Fibroblast of skin of abdomen (primary cell): ENCODE data around the gene TBX10. TPM values are rescaled to one million over a fixed set of nuclear protein-coding genes. Genes with fewer than 3 reads are reported as not detected.
"Not testable (repeated sequence)": the region's sequence is repeated elsewhere in the genome, so short reads cannot be mapped to it uniquely, and the experiment has no call there.

ENCODE experiments used
- DNase-seq: peaks from one replicate; pipeline ENCODE4 v3.0.0-alpha.2; 2013
- polyA plus RNA-seq, 2 experiments: library from polyadenylated mRNA; unstranded; fragments of 120-200 nt; gene quantifications; one replicate each; pipeline ENCODE4 v1.2.1, GENCODE V29; 2013; ENCODE audit not compliant: insufficient read length in 2 of 2

TBX10 gene
- polyA plus RNA-seq (2013, experiment 1 of 2; ENCODE audit: insufficient read length) = not detected
- polyA plus RNA-seq (2013, experiment 2 of 2; ENCODE audit: insufficient read length) = not detected

- no peak for DNase-seq
Measured at GRCh38 chr11:67639438-67639859, at the start of gene TBX10. TSS of gene TBX10 (minus strand) at chr11:67639763. CDS start at chr11:67639472, 291 bp downstream.

- no peak for DNase-seq
Measured at GRCh38 chr11:67689178-67689577, 49.6 kb upstream of the TBX10 start.

GRCh38 chr11:67687986-67688385 lies 48.4 kb upstream of the TBX10 start:
- no peak for DNase-seq

GRCh38 chr11:67685641-67686332 lies 46.2 kb upstream of the TBX10 start:
- not testable (repeated sequence) for DNase-seq

- DNase-seq = not testable (repeated sequence)
Measured at GRCh38 chr11:67682126-67683034, 42.8 kb upstream of the TBX10 start.

GRCh38 chr11:67680696-67681470 lies 41.3 kb upstream of the TBX10 start:
- DNase-seq = no peak

- DNase-seq = no peak
Measured at GRCh38 chr11:67675058-67675747, 35.6 kb upstream of the TBX10 start.

- no peak for DNase-seq
Measured at GRCh38 chr11:67674442-67674871, 34.9 kb upstream of the TBX10 start, which contains the start of gene ALDH3B2. TSS of gene ALDH3B2 (minus strand) at chr11:67674623. CDS start at chr11:67666935, 7,688 bp downstream.

- DNase-seq = no peak
Measured at GRCh38 chr11:67673902-67674301, 34.3 kb upstream of the TBX10 start.

- DNase-seq = no peak
Measured at GRCh38 chr11:67673358-67673757, 33.8 kb upstream of the TBX10 start.

- no peak for DNase-seq
Measured at GRCh38 chr11:67671211-67671520, 31.6 kb upstream of the TBX10 start.

GRCh38 chr11:67670316-67671210 lies 31.0 kb upstream of the TBX10 start:
- no peak for DNase-seq

- no peak for DNase-seq
Measured at GRCh38 chr11:67668192-67668551, 28.6 kb upstream of the TBX10 start.

- DNase-seq = no peak
Measured at GRCh38 chr11:67667490-67668191, 28.1 kb upstream of the TBX10 start.

GRCh38 chr11:67666676-67667489 lies 27.3 kb upstream of the TBX10 start:
- no peak for DNase-seq

GRCh38 chr11:67666303-67666645 lies 26.7 kb upstream of the TBX10 start:
- DNase-seq = no peak

- no peak for DNase-seq
Measured at GRCh38 chr11:67665541-67666302, 26.2 kb upstream of the TBX10 start.

- no peak for DNase-seq
Measured at GRCh38 chr11:67664696-67665540, 25.4 kb upstream of the TBX10 start.
